ENCODE measurements around the gene GIGYF2. TPM values are rescaled to one million over a fixed set of nuclear protein-coding genes. Genes with fewer than 3 reads are reported as not detected.

Gene GIGYF2, protein sequence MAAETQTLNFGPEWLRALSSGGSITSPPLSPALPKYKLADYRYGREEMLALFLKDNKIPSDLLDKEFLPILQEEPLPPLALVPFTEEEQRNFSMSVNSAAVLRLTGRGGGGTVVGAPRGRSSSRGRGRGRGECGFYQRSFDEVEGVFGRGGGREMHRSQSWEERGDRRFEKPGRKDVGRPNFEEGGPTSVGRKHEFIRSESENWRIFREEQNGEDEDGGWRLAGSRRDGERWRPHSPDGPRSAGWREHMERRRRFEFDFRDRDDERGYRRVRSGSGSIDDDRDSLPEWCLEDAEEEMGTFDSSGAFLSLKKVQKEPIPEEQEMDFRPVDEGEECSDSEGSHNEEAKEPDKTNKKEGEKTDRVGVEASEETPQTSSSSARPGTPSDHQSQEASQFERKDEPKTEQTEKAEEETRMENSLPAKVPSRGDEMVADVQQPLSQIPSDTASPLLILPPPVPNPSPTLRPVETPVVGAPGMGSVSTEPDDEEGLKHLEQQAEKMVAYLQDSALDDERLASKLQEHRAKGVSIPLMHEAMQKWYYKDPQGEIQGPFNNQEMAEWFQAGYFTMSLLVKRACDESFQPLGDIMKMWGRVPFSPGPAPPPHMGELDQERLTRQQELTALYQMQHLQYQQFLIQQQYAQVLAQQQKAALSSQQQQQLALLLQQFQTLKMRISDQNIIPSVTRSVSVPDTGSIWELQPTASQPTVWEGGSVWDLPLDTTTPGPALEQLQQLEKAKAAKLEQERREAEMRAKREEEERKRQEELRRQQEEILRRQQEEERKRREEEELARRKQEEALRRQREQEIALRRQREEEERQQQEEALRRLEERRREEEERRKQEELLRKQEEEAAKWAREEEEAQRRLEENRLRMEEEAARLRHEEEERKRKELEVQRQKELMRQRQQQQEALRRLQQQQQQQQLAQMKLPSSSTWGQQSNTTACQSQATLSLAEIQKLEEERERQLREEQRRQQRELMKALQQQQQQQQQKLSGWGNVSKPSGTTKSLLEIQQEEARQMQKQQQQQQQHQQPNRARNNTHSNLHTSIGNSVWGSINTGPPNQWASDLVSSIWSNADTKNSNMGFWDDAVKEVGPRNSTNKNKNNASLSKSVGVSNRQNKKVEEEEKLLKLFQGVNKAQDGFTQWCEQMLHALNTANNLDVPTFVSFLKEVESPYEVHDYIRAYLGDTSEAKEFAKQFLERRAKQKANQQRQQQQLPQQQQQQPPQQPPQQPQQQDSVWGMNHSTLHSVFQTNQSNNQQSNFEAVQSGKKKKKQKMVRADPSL (N-terminal part only)
- total RNA-seq (2021; ENCODE audit: unreplicated experiment) (60.6 TPM), Bru-seq, nascent RNA (percentile 92 among the genes with signal in this experiment), BruChase-seq, experiment 1, labeled RNA remaining after a 6-hour chase (percentile 86 among the genes with signal in this experiment), BruChase-seq, experiment 2, labeled RNA remaining after a 2-hour chase (percentile 88 among the genes with signal in this experiment)
- polyA plus RNA-seq (2012), result 28.4 and 32.1 TPM in 2 replicates
- long read RNA-seq, full-length matches to known transcripts, result 9 of 89 reads
- long read RNA-seq, partial matches to known transcripts, result 47 of 89 reads
- long read RNA-seq, other reads (novel, unspliced or antisense), result 33 of 89 reads

DNA sequence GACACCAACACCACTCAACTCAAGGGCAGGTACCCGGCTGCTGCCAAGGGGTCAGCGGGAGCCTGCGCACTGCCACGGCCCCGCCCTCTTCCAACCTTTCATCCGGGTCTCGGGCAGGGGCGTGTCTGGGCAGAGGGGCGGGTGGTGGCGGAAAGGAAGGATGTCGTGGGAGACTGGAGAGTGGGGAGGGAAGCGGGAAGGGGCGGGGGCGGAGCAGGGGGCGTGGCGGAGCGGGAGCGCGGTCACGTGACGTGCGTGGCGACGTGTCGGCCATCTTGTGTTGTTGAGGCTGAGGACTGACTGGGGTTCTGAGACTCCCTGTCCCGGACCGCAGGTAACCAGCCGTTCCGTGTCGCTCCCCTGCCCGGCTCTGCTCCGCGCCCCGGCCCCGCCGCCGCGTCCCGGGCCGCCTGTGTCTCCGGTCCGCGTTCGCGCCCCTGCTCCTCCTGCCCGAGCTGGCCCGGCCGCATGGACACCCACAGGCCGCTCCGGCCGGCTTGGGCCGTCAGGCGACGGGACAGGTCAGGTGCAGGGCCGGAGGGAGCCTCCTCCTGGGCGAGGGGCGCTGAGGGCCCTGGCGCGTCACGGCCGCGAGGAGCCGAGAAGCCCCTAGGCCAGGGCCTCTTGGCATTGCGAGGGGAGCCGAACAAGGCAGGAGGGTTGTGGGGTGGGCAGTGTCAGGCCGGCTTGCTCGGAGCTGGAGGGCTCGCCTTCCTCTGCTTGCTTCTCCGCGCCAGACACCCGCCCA is at the start of gene GIGYF2:
GIGYF2 (plus strand) TSS at position 273 of the 748 bp plus-strand sequence. CDS start 37,867 bp downstream, outside the sequence.
- BruUV-seq (replicated peaks), result no TSS peak
- H3K9ac ChIP-seq (ENCODE audit: low read length), result peak within 1 kb of the TSS; percentile 93
- H4K20me1 ChIP-seq (ENCODE audit: insufficient read depth), result no peaks in the 10 kb centered on the region
- intact Hi-C loops (cut with micrococcal nuclease), result no loop called here
- ATAC-seq (peak; percentile 90), DNase-seq (ENCODE audit: low read depth, low spot score) (peak; percentile 95)
- CTCF ChIA-PET, result no interaction called here
- no peaks in the 10 kb centered on the region for H3K9me3 ChIP-seq (ENCODE audit: control insufficient read depth in 1 of 2, insufficient read depth in 1 of 2, low read depth in 1 of 2, low read length in 2 of 2)
- peak within 1 kb of the TSS; percentile 69 for H2AFZ ChIP-seq (ENCODE audit: low read depth, low read length, poor library complexity, severe bottlenecking)
- H3K79me2 ChIP-seq (ENCODE audit: insufficient read depth, low read length), result peaks cover 51% of the 10 kb centered on the region
- peaks cover 0 to 6% of the 10 kb centered on the region in 2 experiments; a peak in 1 of 4 replicates for H3K36me3 ChIP-seq (ENCODE audit: control insufficient read depth in 1 of 2, insufficient read depth in 2 of 2, low read length in 2 of 2)
- H3K27me3 ChIP-seq (ENCODE audit: insufficient read depth, low read length), result no peaks in the 10 kb centered on the region
- RAD21 ChIA-PET (ENCODE audit: low non-redundant PET in 1 of 2, low total read pairs in 2 of 2, uncharacterized antibody in 2 of 2, unreplicated experiment in 2 of 2), result no interaction called here
- no peaks in the 10 kb centered on the region for H3K9me2 ChIP-seq (ENCODE audit: insufficient read depth)
- peaks cover 18 to 21% of the 10 kb centered on the region in 2 experiments for H3K4me1 ChIP-seq (ENCODE audit: control insufficient read depth in 1 of 2, insufficient read depth in 2 of 2, low read length in 2 of 2)
- H3K27ac ChIP-seq (ENCODE audit: low read depth, low read length), result peak within 1 kb of the TSS; percentile 91
- POLR2A ChIA-PET, result interaction anchor here (0.6 kb wide), 1 partner anchor 12 kb away, joined by 3 read pairs; no protein-coding TSS in a partner anchor
- H3K4me3 ChIP-seq (replicated peaks in 1 of 2; ENCODE audit: low read depth in 1 of 2, low read length in 2 of 2), result peak within 1 kb of the TSS; percentile 95 to 99
- peak within 1 kb of the TSS; percentile 79 for H3K4me2 ChIP-seq (ENCODE audit: low read length)
- TF ChIP-seq, protein P1, sequence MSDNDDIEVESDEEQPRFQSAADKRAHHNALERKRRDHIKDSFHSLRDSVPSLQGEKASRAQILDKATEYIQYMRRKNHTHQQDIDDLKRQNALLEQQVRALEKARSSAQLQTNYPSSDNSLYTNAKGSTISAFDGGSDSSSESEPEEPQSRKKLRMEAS (IDR thresholded peaks at IDR 0.05), result peak; percentile 86
- peak; percentile 88 for TF ChIP-seq POLR2AphosphoS5 (IDR thresholded peaks at IDR 0.05; ENCODE audit: low read depth, low read length)
- no peak for TF ChIP-seq RAD21 (IDR thresholded peaks at IDR 0.05; ENCODE audit: low read depth)
- peak; percentile 75 for TF ChIP-seq SP1 (IDR thresholded peaks at IDR 0.05; ENCODE audit: low read depth)
- TF ChIP-seq POLR2A (IDR thresholded peaks at IDR 0.05; ENCODE audit: borderline replicate concordance, extremely low read depth, insufficient read depth, insufficient read length), result peak; percentile 71
- no peak for TF ChIP-seq ZNF274 (IDR thresholded peaks at IDR 0.05; ENCODE audit: low read depth, low read length)
- TF ChIP-seq ZFX (IDR thresholded peaks at IDR 0.05), result peak; percentile 95
- no peak for TF ChIP-seq CBX3 (IDR thresholded peaks at IDR 0.05; ENCODE audit: low read depth)
- TF ChIP-seq TCF7L2 (IDR thresholded peaks at IDR 0.05; ENCODE audit: borderline replicate concordance, extremely low read depth, insufficient read depth, insufficient read length), result no peak
- TF ChIP-seq, protein P2, sequence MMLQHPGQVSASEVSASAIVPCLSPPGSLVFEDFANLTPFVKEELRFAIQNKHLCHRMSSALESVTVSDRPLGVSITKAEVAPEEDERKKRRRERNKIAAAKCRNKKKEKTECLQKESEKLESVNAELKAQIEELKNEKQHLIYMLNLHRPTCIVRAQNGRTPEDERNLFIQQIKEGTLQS (IDR thresholded peaks at IDR 0.05), result no peak
- TF ChIP-seq, protein P3, sequence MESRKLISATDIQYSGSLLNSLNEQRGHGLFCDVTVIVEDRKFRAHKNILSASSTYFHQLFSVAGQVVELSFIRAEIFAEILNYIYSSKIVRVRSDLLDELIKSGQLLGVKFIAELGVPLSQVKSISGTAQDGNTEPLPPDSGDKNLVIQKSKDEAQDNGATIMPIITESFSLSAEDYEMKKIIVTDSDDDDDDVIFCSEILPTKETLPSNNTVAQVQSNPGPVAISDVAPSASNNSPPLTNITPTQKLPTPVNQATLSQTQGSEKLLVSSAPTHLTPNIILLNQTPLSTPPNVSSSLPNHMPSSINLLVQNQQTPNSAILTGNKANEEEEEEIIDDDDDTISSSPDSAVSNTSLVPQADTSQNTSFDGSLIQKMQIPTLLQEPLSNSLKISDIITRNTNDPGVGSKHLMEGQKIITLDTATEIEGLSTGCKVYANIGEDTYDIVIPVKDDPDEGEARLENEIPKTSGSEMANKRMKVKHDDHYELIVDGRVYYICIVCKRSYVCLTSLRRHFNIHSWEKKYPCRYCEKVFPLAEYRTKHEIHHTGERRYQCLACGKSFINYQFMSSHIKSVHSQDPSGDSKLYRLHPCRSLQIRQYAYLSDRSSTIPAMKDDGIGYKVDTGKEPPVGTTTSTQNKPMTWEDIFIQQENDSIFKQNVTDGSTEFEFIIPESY (IDR thresholded peaks at IDR 0.05; ENCODE audit: extremely low read depth, insufficient replicate concordance, low read length), result no peak
- TF ChIP-seq SRF (IDR thresholded peaks at IDR 0.05; ENCODE audit: low read depth), result no peak
- TF ChIP-seq SIN3A (IDR thresholded peaks at IDR 0.05; ENCODE audit: low read depth), result peak; percentile 89
- no peak for TF ChIP-seq EZH2phosphoT487 (IDR thresholded peaks at IDR 0.05; ENCODE audit: borderline replicate concordance)
- peak; percentile 88 for TF ChIP-seq EGR1 (IDR thresholded peaks at IDR 0.05; ENCODE audit: low read depth)
- TF ChIP-seq FOSL1 (IDR thresholded peaks at IDR 0.05; ENCODE audit: low read depth), result no peak
- TF ChIP-seq JUND (IDR thresholded peaks at IDR 0.05), result no peak
- TF ChIP-seq ELF1 (IDR thresholded peaks at IDR 0.05; ENCODE audit: borderline replicate concordance, low read depth), result no peak
- TF ChIP-seq CEBPB (IDR thresholded peaks at IDR 0.05; ENCODE audit: low read depth), result no peak
- TF ChIP-seq YY1 (IDR thresholded peaks at IDR 0.05; ENCODE audit: extremely low read depth, insufficient replicate concordance, low read depth, low read length), result peak; percentile 94

Measured in HCT116 (cell line).